Chondrocyte (in vitro differentiated cells): ENCODE results near the gene UBXN10. TPM values are rescaled to one million over a fixed set of nuclear protein-coding genes. Genes with fewer than 3 reads are reported as not detected.
A peak's percentile ranks its signal among the peaks of the same experiment; 100 is the strongest.

ENCODE experiments used
- DNase-seq: peaks from one replicate; pipeline ENCODE4 v3.0.0; 2021; ENCODE audit warnings: mixed read lengths, low spot score
- H3K27ac Mint-ChIP-seq: one replicate; pipeline ENCODE4 v1.8.0; 2021; ENCODE audit warnings: mild to moderate bottlenecking, moderate library complexity, mixed read lengths; ENCODE audit not compliant: unreplicated experiment
- H3K27me3 Mint-ChIP-seq: 2 replicates; pipeline ENCODE4 v1.8.0; 2021; ENCODE audit warnings: low read depth, mixed read lengths
- H3K36me3 Mint-ChIP-seq: 2 replicates; pipeline ENCODE4 v1.8.0; 2021; ENCODE audit warnings: low read depth, mixed read lengths
- H3K4me1 Mint-ChIP-seq: 2 replicates; pipeline ENCODE4 v1.8.0; 2021; ENCODE audit warnings: low read depth, mild to moderate bottlenecking, mixed read lengths
- H3K4me3 Mint-ChIP-seq: one replicate; pipeline ENCODE4 v1.8.0; 2021; ENCODE audit warnings: mild to moderate bottlenecking, moderate library complexity, mixed read lengths; ENCODE audit not compliant: unreplicated experiment
- H3K9me3 Mint-ChIP-seq: 2 replicates; pipeline ENCODE4 v1.8.0; 2021; ENCODE audit warnings: low read depth, mixed read lengths
- CTCF ChIP-seq: fragments of 200-600 bp; sonication (generic); IDR thresholded peaks from 2 replicates; pipeline ENCODE4 v1.5.0; 2021; ENCODE audit warnings: antibody characterized with exemption, mild to moderate bottlenecking, moderate library complexity
- total RNA-seq: library from RNA; stranded (reverse); gene quantifications from 3 replicates; pipeline ENCODE4 v1.2.1, GENCODE V29; 2021

UBXN10 gene
- total RNA-seq, 1 donor from 2014 or later = not detected

GRCh38 chr1:20172033-20172590 lies 13.8 kb upstream of the UBXN10 start:
- H3K27me3 Mint-ChIP-seq = peaks cover 27% of the 10 kb centered on the region
- H3K9me3 Mint-ChIP-seq = no peaks in the 10 kb centered on the region
- TF ChIP-seq CTCF = no peak
- no peaks in the 10 kb centered on the region for H3K36me3 Mint-ChIP-seq
- no peak overlapping the region for H3K27ac Mint-ChIP-seq
- H3K4me3 Mint-ChIP-seq = no peak overlapping the region
- peak; percentile 53 for DNase-seq
- H3K4me1 Mint-ChIP-seq = no peaks in the 10 kb centered on the region

GRCh38 chr1:20174937-20175666 lies 10.8 kb upstream of the UBXN10 start:
- no peaks in the 10 kb centered on the region for H3K4me1 Mint-ChIP-seq
- H3K36me3 Mint-ChIP-seq = no peaks in the 10 kb centered on the region
- no peak overlapping the region for H3K27ac Mint-ChIP-seq
- no peak for TF ChIP-seq CTCF
- H3K9me3 Mint-ChIP-seq = peaks cover 4% of the 10 kb centered on the region
- H3K4me3 Mint-ChIP-seq = no peak overlapping the region
- no peak for DNase-seq
- H3K27me3 Mint-ChIP-seq = peaks cover 24% of the 10 kb centered on the region

- Mint-ChIP-seq H3K4me3 (no peak overlapping the region), H3K4me1 (no peaks in the 10 kb centered on the region), H3K36me3 (no peaks in the 10 kb centered on the region), H3K9me3 (peaks cover 4% of the 10 kb centered on the region), H3K27me3 (peaks cover 36% of the 10 kb centered on the region), H3K27ac (no peak overlapping the region)
- TF ChIP-seq CTCF = no peak
- DNase-seq = no peak
Measured at GRCh38 chr1:20178634-20179370, 7.1 kb upstream of the UBXN10 start.

- Mint-ChIP-seq H3K9me3 (peaks cover 4% of the 10 kb centered on the region), H3K4me3 (no peak overlapping the region), H3K27ac (no peak overlapping the region), H3K27me3 (peaks cover 40% of the 10 kb centered on the region), H3K4me1 (no peaks in the 10 kb centered on the region), H3K36me3 (no peaks in the 10 kb centered on the region)
- no peak for DNase-seq
- no peak for TF ChIP-seq CTCF
Measured at GRCh38 chr1:20179371-20180128, 6.3 kb upstream of the UBXN10 start.
